Astrocyte (in vitro differentiated cells and primary cell): Measurements from ENCODE around the gene KIF24. TPM values are rescaled to one million over a fixed set of nuclear protein-coding genes. Genes with fewer than 3 reads are reported as not detected.
"Not testable (repeated sequence)": the region's sequence is repeated elsewhere in the genome, so short reads cannot be mapped to it uniquely, and the experiment has no call there.

Experiments
- DNase-seq: peaks from one replicate; pipeline ENCODE4 v3.0.0-alpha.2; 2010; ENCODE audit warnings: low read depth
- FAIRE-seq: peaks from 2 replicates; lab custom pipeline; 2011; peaks lifted over from hg19 to GRCh38; lab: Jason Lieb, UNC
- H2AFZ ChIP-seq: 2 replicates; pipeline ENCODE4 v1.6.0; 2012; ENCODE audit warnings: low read depth, low read length, inconsistent platforms
- H3K27ac ChIP-seq: 2 replicates; pipeline ENCODE4 v1.5.1; 2011; ENCODE audit warnings: low read depth, low read length, inconsistent platforms
- H3K27me3 ChIP-seq: 2 replicates; pipeline ENCODE4 v1.6.0; 2011; ENCODE audit warnings: low read length, inconsistent platforms; ENCODE audit not compliant: insufficient read depth
- H3K36me3 ChIP-seq: 2 replicates; pipeline ENCODE4 v1.5.1; 2011; ENCODE audit warnings: low read length, inconsistent platforms; ENCODE audit not compliant: insufficient read depth
- H3K4me1 ChIP-seq: 2 replicates; pipeline ENCODE4 v1.5.1; 2011; ENCODE audit warnings: low read length, inconsistent platforms; ENCODE audit not compliant: insufficient read depth
- H3K4me2 ChIP-seq: 2 replicates; pipeline ENCODE4 v1.6.0; 2012; ENCODE audit warnings: low read length, inconsistent platforms
- H3K4me3 ChIP-seq: 2 replicates; pipeline ENCODE4 v1.5.1; 2011; ENCODE audit warnings: low read depth, mild to moderate bottlenecking, low read length, inconsistent platforms; ENCODE audit not compliant: insufficient read depth
- H3K79me2 ChIP-seq: 2 replicates; pipeline ENCODE4 v1.6.0; 2012; ENCODE audit warnings: mild to moderate bottlenecking, low read length, inconsistent platforms; ENCODE audit not compliant: insufficient read depth
- H3K9ac ChIP-seq: 2 replicates; pipeline ENCODE4 v1.6.0; 2012; ENCODE audit warnings: mild to moderate bottlenecking, low read length, inconsistent platforms
- H3K9me3 ChIP-seq: 2 replicates; pipeline ENCODE4 v1.5.1; 2012; ENCODE audit warnings: low read depth, mild to moderate bottlenecking, low read length, inconsistent platforms; ENCODE audit not compliant: insufficient read depth
- H4K20me1 ChIP-seq: 2 replicates; pipeline ENCODE4 v1.6.0; 2012; ENCODE audit warnings: low read length, inconsistent platforms; ENCODE audit not compliant: insufficient read depth
- H3K27ac Mint-ChIP-seq: one replicate; pipeline ENCODE4 v1.8.0; 2021; ENCODE audit warnings: mild to moderate bottlenecking, mixed read lengths; ENCODE audit not compliant: unreplicated experiment
- H3K27me3 Mint-ChIP-seq: one replicate; pipeline ENCODE4 v1.8.0; 2021; ENCODE audit warnings: low read depth, mixed read lengths; ENCODE audit not compliant: unreplicated experiment
- H3K36me3 Mint-ChIP-seq: one replicate; pipeline ENCODE4 v1.8.0; 2021; ENCODE audit warnings: low read depth, mixed read lengths; ENCODE audit not compliant: unreplicated experiment
- H3K4me1 Mint-ChIP-seq: one replicate; pipeline ENCODE4 v1.8.0; 2021; ENCODE audit warnings: low read depth, mixed read lengths; ENCODE audit not compliant: unreplicated experiment
- H3K4me3 Mint-ChIP-seq: one replicate; pipeline ENCODE4 v1.8.0; 2021; ENCODE audit warnings: mild to moderate bottlenecking, moderate library complexity, mixed read lengths; ENCODE audit not compliant: unreplicated experiment
- H3K9me3 Mint-ChIP-seq: one replicate; pipeline ENCODE4 v1.8.0; 2021; ENCODE audit warnings: mild to moderate bottlenecking, mixed read lengths; ENCODE audit not compliant: unreplicated experiment
- EZH2 ChIP-seq: IDR thresholded peaks from 2 replicates; pipeline ENCODE4 v1.6.1; 2012; ENCODE audit warnings: mild to moderate bottlenecking, low read length, inconsistent platforms; ENCODE audit not compliant: insufficient read depth
- total RNA-seq: library from RNA; stranded (reverse); gene quantifications from 2 replicates; pipeline ENCODE4 v1.2.1, GENCODE V29; 2021
- TF ChIP-seq, protein P1 (sequence below): IDR thresholded peaks from 2 replicates; pipeline ENCODE4 v1.5.1; 2011; ENCODE audit warnings: low read depth, mild to moderate bottlenecking, inconsistent platforms, low read length, moderate library complexity; ENCODE audit not compliant: insufficient read depth

KIF24 gene
- total RNA-seq, 1 donor from 2014 or later = 0.86 TPM

- no peaks in the 10 kb centered on the region for H3K27me3 Mint-ChIP-seq
- no peak for TF ChIP-seq EZH2
- TF ChIP-seq, protein P1, sequence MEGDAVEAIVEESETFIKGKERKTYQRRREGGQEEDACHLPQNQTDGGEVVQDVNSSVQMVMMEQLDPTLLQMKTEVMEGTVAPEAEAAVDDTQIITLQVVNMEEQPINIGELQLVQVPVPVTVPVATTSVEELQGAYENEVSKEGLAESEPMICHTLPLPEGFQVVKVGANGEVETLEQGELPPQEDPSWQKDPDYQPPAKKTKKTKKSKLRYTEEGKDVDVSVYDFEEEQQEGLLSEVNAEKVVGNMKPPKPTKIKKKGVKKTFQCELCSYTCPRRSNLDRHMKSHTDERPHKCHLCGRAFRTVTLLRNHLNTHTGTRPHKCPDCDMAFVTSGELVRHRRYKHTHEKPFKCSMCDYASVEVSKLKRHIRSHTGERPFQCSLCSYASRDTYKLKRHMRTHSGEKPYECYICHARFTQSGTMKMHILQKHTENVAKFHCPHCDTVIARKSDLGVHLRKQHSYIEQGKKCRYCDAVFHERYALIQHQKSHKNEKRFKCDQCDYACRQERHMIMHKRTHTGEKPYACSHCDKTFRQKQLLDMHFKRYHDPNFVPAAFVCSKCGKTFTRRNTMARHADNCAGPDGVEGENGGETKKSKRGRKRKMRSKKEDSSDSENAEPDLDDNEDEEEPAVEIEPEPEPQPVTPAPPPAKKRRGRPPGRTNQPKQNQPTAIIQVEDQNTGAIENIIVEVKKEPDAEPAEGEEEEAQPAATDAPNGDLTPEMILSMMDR = no peak
- peaks cover 25% of the 10 kb centered on the region for H3K36me3 Mint-ChIP-seq
- H3K4me3 Mint-ChIP-seq = no peak overlapping the region
- Histone ChIP-seq H3K9me3 (no peaks in the 10 kb centered on the region), H3K27me3 (no peaks in the 10 kb centered on the region), H3K4me3 (no peak overlapping the region), H3K4me2 (no peak overlapping the region), H3K79me2 (peaks cover 27% of the 10 kb centered on the region), H3K27ac (no peak overlapping the region), H2AFZ (no peak overlapping the region), H3K36me3 (peaks cover 18% of the 10 kb centered on the region), H3K9ac (no peak overlapping the region), H3K4me1 (no peaks in the 10 kb centered on the region), H4K20me1 (peaks cover 38% of the 10 kb centered on the region)
- peaks cover 12% of the 10 kb centered on the region for H3K4me1 Mint-ChIP-seq
- H3K27ac Mint-ChIP-seq = no peak overlapping the region
- DNase-seq (no peak), FAIRE-seq (no peak)
- H3K9me3 Mint-ChIP-seq = peaks cover 1% of the 10 kb centered on the region
Measured at GRCh38 chr9:34338665-34339385, 9.8 kb upstream of the KIF24 start.

- H3K4me2 ChIP-seq, FAIRE-seq, H3K9me3 ChIP-seq, H3K27me3 ChIP-seq, H3K27ac Mint-ChIP-seq, H3K9me3 Mint-ChIP-seq, H3K4me3 Mint-ChIP-seq, H3K9ac ChIP-seq, H3K4me3 ChIP-seq, H2AFZ ChIP-seq, H3K4me1 ChIP-seq, DNase-seq, H3K27ac ChIP-seq, H3K27me3 Mint-ChIP-seq: not testable (repeated sequence)
- H3K79me2 ChIP-seq = peaks cover 34% of the 10 kb centered on the region
- peaks cover 23% of the 10 kb centered on the region for H3K36me3 Mint-ChIP-seq
- peaks cover 12% of the 10 kb centered on the region for H3K4me1 Mint-ChIP-seq
- H4K20me1 ChIP-seq = peaks cover 42% of the 10 kb centered on the region
- peaks cover 15% of the 10 kb centered on the region for H3K36me3 ChIP-seq
Measured at GRCh38 chr9:34338079-34338478, 9.0 kb upstream of the KIF24 start.

DNA sequence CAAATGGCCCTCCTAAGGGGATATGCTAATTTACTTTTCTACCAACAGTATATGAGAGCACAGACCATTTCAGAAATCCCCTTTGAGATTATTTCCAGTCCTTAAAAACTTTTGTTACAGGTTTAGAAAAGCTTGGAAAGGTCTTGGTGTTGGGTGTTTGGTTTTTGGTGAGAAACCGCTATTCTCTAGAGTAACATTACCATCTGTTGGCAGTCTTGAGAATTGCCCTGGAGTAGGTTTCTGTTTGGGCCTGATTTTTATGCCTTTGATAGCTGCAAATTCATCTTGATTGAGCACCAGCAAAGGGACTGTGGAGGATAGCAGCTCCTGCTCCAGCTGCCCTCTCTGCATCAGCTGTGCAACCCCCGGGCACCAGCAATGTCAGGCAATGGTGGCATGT is 8.3 kb upstream of the KIF24 start:
- H3K4me2 ChIP-seq = no peak overlapping the region
- H4K20me1 ChIP-seq = peaks cover 48% of the 10 kb centered on the region
- DNase-seq = no peak
- no peak for FAIRE-seq
- H3K4me3 ChIP-seq = no peak overlapping the region
- no peaks in the 10 kb centered on the region for H3K4me1 ChIP-seq
- no peak overlapping the region for H2AFZ ChIP-seq
- H3K79me2 ChIP-seq = peaks cover 38% of the 10 kb centered on the region
- H3K36me3 ChIP-seq = peaks cover 14% of the 10 kb centered on the region
- H3K27ac ChIP-seq = no peak overlapping the region
- peaks cover 16% of the 10 kb centered on the region for H3K4me1 Mint-ChIP-seq
- peaks cover 1% of the 10 kb centered on the region for H3K9me3 Mint-ChIP-seq
- no peak overlapping the region for H3K4me3 Mint-ChIP-seq
- peaks cover 22% of the 10 kb centered on the region for H3K36me3 Mint-ChIP-seq
- no peaks in the 10 kb centered on the region for H3K27me3 Mint-ChIP-seq
- no peak overlapping the region for H3K9ac ChIP-seq
- no peaks in the 10 kb centered on the region for H3K27me3 ChIP-seq
- TF ChIP-seq, protein P1 = peak; percentile 30
- no peak for TF ChIP-seq EZH2
- H3K27ac Mint-ChIP-seq = no peak overlapping the region
- H3K9me3 ChIP-seq = no peaks in the 10 kb centered on the region
